Neuronal stem cell (in vitro differentiated cells): ENCODE measurements around the gene DEPDC5.
"Not testable (repeated sequence)": the region's sequence is repeated elsewhere in the genome, so short reads cannot be mapped to it uniquely, and the experiment has no call there.

ENCODE experiments used
- DNase-seq: peaks from one replicate; pipeline ENCODE4 v3.0.0-alpha.2; 2013; ENCODE audit warnings: low spot score
- H2AFZ ChIP-seq: one replicate; pipeline ENCODE4 v1.6.1; 2013; ENCODE audit warnings: mild to moderate bottlenecking, low read length, inconsistent platforms
- H2AK5ac ChIP-seq: 2 replicates; pipeline ENCODE4 v1.6.1; 2013; ENCODE audit warnings: low read depth, mild to moderate bottlenecking, inconsistent platforms, low read length, moderate library complexity, mixed read lengths
- H2BK120ac ChIP-seq: 2 replicates; pipeline ENCODE4 v1.6.1; 2013; ENCODE audit warnings: low read depth, mild to moderate bottlenecking, inconsistent platforms, low read length, moderate library complexity, mixed read lengths
- H2BK12ac ChIP-seq: one replicate; pipeline ENCODE4 v1.6.1; 2013; ENCODE audit warnings: low read length, inconsistent platforms
- H2BK15ac ChIP-seq: 2 replicates; pipeline ENCODE4 v1.6.1; 2013; ENCODE audit warnings: mild to moderate bottlenecking, low read length, inconsistent platforms, mixed read lengths
- H2BK5ac ChIP-seq: one replicate; pipeline ENCODE4 v1.6.1; 2013; ENCODE audit warnings: inconsistent platforms, mild to moderate bottlenecking, low read length, moderate library complexity
- H3K14ac ChIP-seq: one replicate; pipeline ENCODE4 v1.6.1; 2013; ENCODE audit warnings: low read length, inconsistent platforms
- H3K18ac ChIP-seq: 2 replicates; pipeline ENCODE4 v1.6.1; 2013; ENCODE audit warnings: low read length, inconsistent platforms
- H3K23ac ChIP-seq: 2 replicates; pipeline ENCODE4 v1.6.1; 2013; ENCODE audit warnings: low read depth, mild to moderate bottlenecking, mixed read lengths, low read length, inconsistent platforms; ENCODE audit not compliant: poor library complexity
- H3K27ac ChIP-seq: replicated peaks from 3 replicates; pipeline ENCODE4 v1.5.1; 2013; ENCODE audit warnings: low read length, inconsistent platforms
- H3K27me3 ChIP-seq, 3 experiments: 2 replicates each; pipeline ENCODE4 v1.6.1; 2013; ENCODE audit warnings: low read length in 3 of 3, mild to moderate bottlenecking in 2 of 3, inconsistent platforms in 1 of 3, low read depth in 1 of 3, mixed read lengths in 1 of 3, moderate library complexity in 1 of 3; ENCODE audit not compliant: control insufficient read depth in 3 of 3, insufficient read depth in 3 of 3
- H3K36me3 ChIP-seq, 2 donors: replicated peaks in 1 of 2; 2 replicates each; pipeline ENCODE4 v1.6.1; 2013; ENCODE audit warnings: low read length in 2 of 2; ENCODE audit not compliant: control insufficient read depth in 2 of 2, insufficient read depth in 2 of 2
- H3K4ac ChIP-seq: 2 replicates; pipeline ENCODE4 v1.6.1; 2013; ENCODE audit warnings: inconsistent platforms, mild to moderate bottlenecking, low read length, moderate library complexity
- H3K4me1 ChIP-seq, 2 donors: 1 replicate in 1 of 2; 2 replicates in 1 of 2; pipeline ENCODE4 v1.6.1; 2013; ENCODE audit warnings: low read length in 2 of 2, low read depth in 1 of 2; ENCODE audit not compliant: control insufficient read depth in 2 of 2, insufficient read depth in 1 of 2
- H3K4me2 ChIP-seq: one replicate; pipeline ENCODE4 v1.6.1; 2013; ENCODE audit warnings: mild to moderate bottlenecking, low read length, inconsistent platforms; ENCODE audit not compliant: insufficient read depth, poor library complexity, severe bottlenecking
- H3K4me3 ChIP-seq, 2 donors: 2 replicates each; pipeline ENCODE4 v1.5.1; 2013; ENCODE audit warnings: low read length in 2 of 2, mild to moderate bottlenecking in 2 of 2, inconsistent platforms in 1 of 2, moderate library complexity in 1 of 2
- H3K79me1 ChIP-seq: one replicate; pipeline ENCODE4 v1.6.1; 2013; ENCODE audit warnings: low read depth, mild to moderate bottlenecking, inconsistent platforms, low read length, moderate library complexity
- H3K9ac ChIP-seq: one replicate; pipeline ENCODE4 v1.6.1; 2013; ENCODE audit warnings: mild to moderate bottlenecking, low read depth, low read length, inconsistent platforms; ENCODE audit not compliant: poor library complexity
- H3K9me3 ChIP-seq, 2 donors: replicated peaks in 1 of 2; 2 replicates each; pipeline versions ENCODE3 to v1.6.1; 2013; ENCODE audit warnings: low read length in 2 of 2, mild to moderate bottlenecking in 2 of 2, inconsistent platforms in 1 of 2, low read depth in 1 of 2, mixed read lengths in 1 of 2, moderate library complexity in 1 of 2; ENCODE audit not compliant: control insufficient read depth in 2 of 2, insufficient read depth in 1 of 2
- H4K8ac ChIP-seq: one replicate; pipeline ENCODE4 v1.6.1; 2013; ENCODE audit warnings: low read depth, mild to moderate bottlenecking, inconsistent platforms, low read length, moderate library complexity
- H4K91ac ChIP-seq: one replicate; pipeline ENCODE4 v1.6.1; 2013; ENCODE audit warnings: low read length, low read depth, mild to moderate bottlenecking, inconsistent platforms; ENCODE audit not compliant: poor library complexity
- WGBS, 2 donors: extraction: QIAGEN DNeasy Blood & Tissue Kit; methylation state at CpG; one replicate each; pipeline ENCODE4 v1.1.7; 2013; ENCODE audit warnings: missing lambda C conversion rate in 2 of 2, mixed read lengths in 1 of 2; ENCODE audit not compliant: insufficient read length in 2 of 2, insufficient replicate concordance in 1 of 2; ENCODE audit errors: extremely low coverage in 2 of 2; 5-methylcytosine and 5-hydroxymethylcytosine counted together

Gene DEPDC5

GRCh38 chr22:31740314-31740713, 13.5 kb upstream of the DEPDC5 start:
- H3K27me3 ChIP-seq, H2BK120ac ChIP-seq, H4K91ac ChIP-seq, H3K79me1 ChIP-seq, H3K14ac ChIP-seq, H2BK15ac ChIP-seq, H4K8ac ChIP-seq, H3K9me3 ChIP-seq, H3K4me1 ChIP-seq, DNase-seq, H3K18ac ChIP-seq, H2BK5ac ChIP-seq, H3K27ac ChIP-seq, H3K4me2 ChIP-seq, H3K4me3 ChIP-seq, H3K9ac ChIP-seq, H2AFZ ChIP-seq, H3K4ac ChIP-seq, H2AK5ac ChIP-seq, H2BK12ac ChIP-seq, H3K23ac ChIP-seq: not testable (repeated sequence)
- peaks cover 8 to 68% of the 10 kb centered on the region in 2 donors for H3K36me3 ChIP-seq
- no CpG with 5 or more reads among the region's 7 CpGs for WGBS, 2 donors

GRCh38 chr22:31742115-31742514, 11.7 kb upstream of the DEPDC5 start:
- Histone ChIP-seq H3K79me1 (peaks cover 2% of the 10 kb centered on the region), H4K91ac (no peak overlapping the region), H3K23ac (no peak overlapping the region), H2AK5ac (no peak overlapping the region), H3K36me3 (peaks cover 5 to 71% of the 10 kb centered on the region in 2 donors), H2BK5ac (no peak overlapping the region), H2AFZ (no peak overlapping the region), H3K4me3 (no peak overlapping the region), H2BK120ac (no peak overlapping the region), H3K14ac (no peak overlapping the region), H2BK15ac (no peak overlapping the region), H3K4me1 (no peaks in the 10 kb centered on the region), H3K9me3 (no peaks in the 10 kb centered on the region), H2BK12ac (no peak overlapping the region), H3K27me3 (no peaks in the 10 kb centered on the region), H3K27ac (no peak overlapping the region), H3K4ac (no peak overlapping the region), H3K4me2 (no peak overlapping the region), H3K9ac (no peak overlapping the region), H3K18ac (no peak overlapping the region), H4K8ac (no peak overlapping the region)
- no peak for DNase-seq
- no CpG with 5 or more reads among the region's 3 CpGs for WGBS, 2 donors

GRCh38 chr22:31742682-31743081, 11.1 kb upstream of the DEPDC5 start:
- Histone ChIP-seq H3K36me3 (peaks cover 5 to 70% of the 10 kb centered on the region in 2 donors), H3K27me3 (no peaks in the 10 kb centered on the region)
- WGBS, 2 donors, result no CpG with 5 or more reads among the region's 2 CpGs

GRCh38 chr22:31743871-31744270, 9.9 kb upstream of the DEPDC5 start:
- no peak overlapping the region for H3K18ac ChIP-seq
- H3K23ac ChIP-seq, result no peak overlapping the region
- H3K79me1 ChIP-seq, result peaks cover 2% of the 10 kb centered on the region
- peaks cover 1 to 63% of the 10 kb centered on the region in 2 donors for H3K36me3 ChIP-seq
- DNase-seq, result no peak
- H2BK12ac ChIP-seq, result no peak overlapping the region
- H3K9ac ChIP-seq, result no peak overlapping the region
- no peak overlapping the region for H4K8ac ChIP-seq
- H3K4me2 ChIP-seq, result no peak overlapping the region
- H3K4ac ChIP-seq, result no peak overlapping the region
- H3K27me3 ChIP-seq, result no peaks in the 10 kb centered on the region
- H3K14ac ChIP-seq, result no peak overlapping the region
- no peaks in the 10 kb centered on the region for H3K9me3 ChIP-seq
- no peak overlapping the region for H4K91ac ChIP-seq
- H2AFZ ChIP-seq, result no peak overlapping the region
- WGBS, 2 donors, result no CpG with 5 or more reads among the region's 7 CpGs
- H3K27ac ChIP-seq, result no peak overlapping the region
- peaks cover 1 to 6% of the 10 kb centered on the region in 2 donors for H3K4me1 ChIP-seq
- no peak overlapping the region for H3K4me3 ChIP-seq
- no peak overlapping the region for H2BK5ac ChIP-seq
- H2AK5ac ChIP-seq, result no peak overlapping the region
- no peak overlapping the region for H2BK120ac ChIP-seq
- H2BK15ac ChIP-seq, result no peak overlapping the region

More at GRCh38 chr22:31742682-31743081, 11.1 kb upstream of the DEPDC5 start:
- Histone ChIP-seq H4K8ac (no peak overlapping the region), H3K9me3 (no peaks in the 10 kb centered on the region), H3K4me2 (no peak overlapping the region), H2BK5ac (no peak overlapping the region), H3K14ac (no peak overlapping the region), H3K18ac (no peak overlapping the region), H3K4me1 (peaks cover 0 to 1% of the 10 kb centered on the region in 2 donors), H2BK15ac (no peak overlapping the region), H3K23ac (no peak overlapping the region), H4K91ac (no peak overlapping the region), H2BK12ac (no peak overlapping the region), H3K4ac (no peak overlapping the region), H2AK5ac (no peak overlapping the region), H2AFZ (no peak overlapping the region), H3K9ac (no peak overlapping the region), H3K79me1 (peaks cover 2% of the 10 kb centered on the region), H2BK120ac (no peak overlapping the region), H3K27ac (no peak overlapping the region), H3K4me3 (no peak overlapping the region)
- no peak for DNase-seq
